H1 (cell line): Measurements from ENCODE around the gene TFF1.

Experiments used
- ATF3 ChIP-seq: IDR thresholded peaks from 2 replicates; pipeline ENCODE4 v1.6.1; 2011; ENCODE audit warnings: low read depth, mild to moderate bottlenecking, low read length; ENCODE audit not compliant: insufficient read depth
- JUND ChIP-seq: IDR thresholded peaks from 2 replicates; pipeline ENCODE4 v1.6.1; 2011; ENCODE audit warnings: mild to moderate bottlenecking, improper control_type of control experiment, low read length
- KDM1A ChIP-seq: fragments of 200-600, 300-600 bp; sonication (generic); IDR thresholded peaks from 2 replicates; pipeline ENCODE4 v1.7.1; 2016; ENCODE audit warnings: mild to moderate bottlenecking, low read length, borderline replicate concordance
- POLR2A ChIP-seq, 2 experiments: IDR thresholded peaks; 1 replicate in 1 of 2; 2 replicates in 1 of 2; pipeline ENCODE4 v1.6.1; 2011; ENCODE audit warnings: low read depth in 2 of 2, low read length in 2 of 2, mild to moderate bottlenecking in 2 of 2; ENCODE audit errors: control extremely low read depth in 1 of 2
- TF ChIP-seq, protein P1 (sequence below), 3 experiments: IDR thresholded peaks; 1 replicate in 2 of 3; 2 replicates in 1 of 3; pipeline versions ENCODE4 v1.5.1 to v1.6.1; 2011; ENCODE audit warnings: low read length in 3 of 3, mild to moderate bottlenecking in 3 of 3, inconsistent platforms in 2 of 3, low read depth in 1 of 3, moderate library complexity in 1 of 3; ENCODE audit not compliant: insufficient read depth in 1 of 3; ENCODE audit errors: control extremely low read depth in 1 of 3

DNA sequence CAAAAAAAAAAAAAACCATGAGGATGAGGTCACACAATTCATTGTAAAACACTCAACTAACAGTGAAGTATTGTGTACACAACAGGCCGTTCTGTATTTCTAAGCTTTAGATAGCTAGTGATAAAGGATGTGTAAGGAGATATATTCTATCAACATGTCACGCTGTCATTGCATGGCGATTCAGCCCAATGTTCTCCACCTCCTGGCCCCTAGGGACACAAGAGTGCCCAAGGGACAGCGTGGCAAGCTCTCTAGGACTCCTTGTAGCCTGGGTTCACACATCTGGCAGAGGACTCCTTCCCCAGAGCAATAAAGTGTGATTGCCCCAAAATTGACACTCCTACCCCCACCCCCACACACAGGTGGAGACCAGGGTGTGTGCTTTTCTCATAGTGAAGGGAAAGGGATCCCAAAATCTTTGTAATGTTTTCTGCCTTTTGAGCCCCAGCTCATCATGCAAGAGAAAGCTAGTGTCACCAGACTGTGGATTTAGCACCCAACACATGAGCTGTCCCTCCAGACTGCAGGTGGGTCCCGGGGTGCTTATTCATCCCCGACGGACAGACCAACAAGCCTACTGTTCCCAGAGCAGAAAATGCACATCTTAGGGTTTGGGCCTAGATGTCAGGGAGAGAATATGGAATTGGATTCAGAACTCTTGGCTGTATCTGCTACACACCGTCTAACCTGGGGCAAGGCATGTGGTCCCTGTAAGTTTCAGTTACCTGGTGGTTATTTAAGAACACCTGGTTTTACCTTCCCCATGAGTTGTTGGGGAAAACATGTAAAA is 18.0 kb upstream of the TFF1 start:
- TF ChIP-seq JUND (no peak), POLR2A (IDR thresholded peaks at IDR 0.05; ENCODE audit: control extremely low read depth in 1 of 2, low read depth in 2 of 2, low read length in 2 of 2) (no peak), ATF3 (no peak), KDM1A (no peak)
- TF ChIP-seq, protein P1, sequence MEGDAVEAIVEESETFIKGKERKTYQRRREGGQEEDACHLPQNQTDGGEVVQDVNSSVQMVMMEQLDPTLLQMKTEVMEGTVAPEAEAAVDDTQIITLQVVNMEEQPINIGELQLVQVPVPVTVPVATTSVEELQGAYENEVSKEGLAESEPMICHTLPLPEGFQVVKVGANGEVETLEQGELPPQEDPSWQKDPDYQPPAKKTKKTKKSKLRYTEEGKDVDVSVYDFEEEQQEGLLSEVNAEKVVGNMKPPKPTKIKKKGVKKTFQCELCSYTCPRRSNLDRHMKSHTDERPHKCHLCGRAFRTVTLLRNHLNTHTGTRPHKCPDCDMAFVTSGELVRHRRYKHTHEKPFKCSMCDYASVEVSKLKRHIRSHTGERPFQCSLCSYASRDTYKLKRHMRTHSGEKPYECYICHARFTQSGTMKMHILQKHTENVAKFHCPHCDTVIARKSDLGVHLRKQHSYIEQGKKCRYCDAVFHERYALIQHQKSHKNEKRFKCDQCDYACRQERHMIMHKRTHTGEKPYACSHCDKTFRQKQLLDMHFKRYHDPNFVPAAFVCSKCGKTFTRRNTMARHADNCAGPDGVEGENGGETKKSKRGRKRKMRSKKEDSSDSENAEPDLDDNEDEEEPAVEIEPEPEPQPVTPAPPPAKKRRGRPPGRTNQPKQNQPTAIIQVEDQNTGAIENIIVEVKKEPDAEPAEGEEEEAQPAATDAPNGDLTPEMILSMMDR (IDR thresholded peaks at IDR 0.05; ENCODE audit: control extremely low read depth in 1 of 3, insufficient read depth in 1 of 3, low read depth in 1 of 3, low read length in 3 of 3), result no peak
